ENCODE results near the gene WIPF1.
"Not testable (repeated sequence)": the region's sequence is repeated elsewhere in the genome, so short reads cannot be mapped to it uniquely, and the experiment has no call there.

WIPF1 gene

DNA sequence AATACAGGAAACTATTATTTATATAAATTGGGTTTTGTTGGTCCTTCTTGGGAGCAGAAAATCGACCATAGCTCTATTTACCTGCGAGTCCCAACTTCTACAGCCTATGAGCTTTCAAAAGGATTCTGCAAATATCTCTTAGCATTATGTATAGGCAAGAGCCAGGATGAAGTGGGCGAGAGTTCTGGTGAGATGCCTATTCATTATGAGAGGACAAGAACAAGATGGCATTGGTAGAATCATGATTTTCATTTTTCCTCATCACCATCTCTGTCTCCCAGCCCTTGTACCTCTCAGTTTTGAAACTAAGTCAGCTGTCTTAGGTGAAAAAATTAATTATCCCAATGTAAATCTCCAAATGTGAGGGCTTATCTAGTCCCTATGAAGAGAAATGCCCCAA is 25.0 kb downstream of the WIPF1 start:
- no peak for DNase-seq (ENCODE audit: low read depth in 2 of 2)

- no peak for DNase-seq (ENCODE audit: low read depth in 2 of 2)
These were observed 25.8 kb downstream of the WIPF1 start for GRCh38 chr2:174571669-174572323.

DNA sequence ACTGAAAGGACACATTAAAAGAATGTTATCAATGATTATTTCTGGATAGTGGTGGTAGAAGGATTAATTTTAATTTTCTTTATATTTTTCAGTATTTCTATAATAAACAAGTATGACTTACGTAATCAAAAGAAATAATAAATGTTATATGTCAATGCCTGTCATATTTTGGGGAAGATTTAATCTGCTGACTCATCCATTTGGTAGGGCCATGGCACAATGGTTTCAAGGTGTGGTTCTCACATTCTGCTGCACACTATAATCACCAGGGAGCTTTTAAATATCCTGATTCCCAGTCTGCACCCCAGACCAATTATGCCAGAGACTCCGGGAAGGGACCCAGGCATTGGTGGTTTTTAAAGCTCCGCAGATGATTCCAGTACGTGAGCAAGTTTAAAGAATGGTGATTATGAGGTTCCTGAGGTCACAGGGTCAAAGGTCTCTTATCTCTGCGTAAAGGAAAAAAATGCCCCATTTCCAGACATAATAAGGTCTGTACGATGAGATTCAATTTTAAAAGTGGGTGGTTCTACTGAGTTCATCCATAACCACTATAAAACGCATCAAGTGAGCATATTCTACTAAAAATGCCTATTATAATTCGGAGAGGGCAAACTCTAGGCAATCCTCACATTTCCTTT is 27.2 kb downstream of the WIPF1 start:
- DNase-seq (ENCODE audit: low read depth in 2 of 2): no peak

DNA sequence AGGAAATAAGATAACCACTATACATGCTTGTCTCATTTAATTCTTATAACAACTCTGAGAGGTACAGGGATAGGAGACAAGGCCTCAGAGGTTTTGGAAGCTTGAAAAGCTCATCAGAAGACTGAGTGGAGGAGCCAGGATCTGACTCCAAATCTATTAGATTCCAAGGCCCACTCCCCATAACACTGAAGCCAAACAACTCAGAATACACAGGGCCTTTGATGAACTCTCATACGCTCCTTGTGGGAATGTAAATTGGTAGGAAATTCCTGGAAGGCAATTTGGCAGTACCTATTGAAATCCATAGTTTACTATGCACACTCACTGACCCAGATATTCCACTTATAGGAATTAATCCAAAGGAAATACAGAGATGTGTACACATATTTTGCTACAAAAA is 27.9 kb downstream of the WIPF1 start:
- no peak for DNase-seq (ENCODE audit: low read depth in 2 of 2)

- DNase-seq (ENCODE audit: low read depth in 2 of 2): no peak
These were observed 29.2 kb downstream of the WIPF1 start for GRCh38 chr2:174568425-174568824.

- DNase-seq (ENCODE audit: low read depth in 2 of 2): no peak
These were observed 30.7 kb downstream of the WIPF1 start for GRCh38 chr2:174566871-174567270.

- no peak for DNase-seq (ENCODE audit: low read depth in 2 of 2)
These were observed 33.9 kb downstream of the WIPF1 start for GRCh38 chr2:174563530-174564282.

DNA sequence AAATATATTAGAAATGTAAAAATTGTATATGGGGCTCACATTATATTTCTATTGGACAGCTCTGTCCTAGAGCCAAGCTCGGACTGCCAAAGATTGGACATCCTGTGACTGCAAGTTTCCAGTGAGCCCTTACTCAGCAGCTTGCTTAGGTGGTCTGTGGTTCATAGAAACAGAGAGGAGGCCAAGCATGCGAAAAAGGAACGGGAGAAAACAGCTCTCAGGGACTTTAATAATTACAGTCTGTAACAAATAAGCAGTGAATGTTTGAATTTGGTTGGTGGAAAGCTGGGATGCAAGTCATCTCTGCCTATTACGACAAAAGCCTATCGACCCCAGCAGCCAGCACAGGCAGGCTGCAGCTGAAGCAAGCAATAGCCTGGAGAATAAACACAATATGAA is 35.6 kb downstream of the WIPF1 start:
- no peak for DNase-seq (ENCODE audit: low read depth in 2 of 2)

DNA sequence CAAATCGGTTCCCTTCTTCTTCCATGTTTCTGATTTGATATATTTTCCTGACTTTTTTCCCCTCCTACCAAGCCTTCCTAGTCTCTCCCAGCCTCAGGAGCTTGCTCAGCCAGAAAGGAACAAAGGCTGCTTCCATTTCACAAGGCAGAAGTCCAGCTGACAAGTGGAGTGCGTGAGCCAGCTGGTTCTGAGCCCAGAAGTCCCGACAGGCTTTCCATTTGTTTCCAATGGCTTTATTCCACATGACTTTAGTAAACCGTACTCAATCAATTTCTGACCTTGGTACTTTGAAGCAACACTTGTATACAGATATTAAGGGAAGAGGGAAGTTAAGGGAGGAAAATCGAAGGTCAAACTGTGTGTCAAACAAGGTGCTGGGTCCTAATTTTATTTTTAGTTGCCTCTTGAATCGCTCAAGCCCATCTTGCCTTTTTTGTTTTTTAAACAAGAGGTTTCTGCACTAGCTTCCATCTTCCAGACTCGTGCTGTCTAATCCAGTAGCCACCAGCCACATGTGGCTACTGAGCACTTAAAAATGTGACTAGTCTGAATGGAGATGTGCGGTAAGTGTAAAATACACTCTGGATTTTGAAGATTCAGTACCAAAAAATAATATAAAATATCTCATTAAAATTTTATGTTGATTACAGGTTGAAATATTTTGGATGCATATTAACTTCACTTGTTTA is 36.2 kb downstream of the WIPF1 start:
- no peak for DNase-seq (ENCODE audit: low read depth in 2 of 2)

DNA sequence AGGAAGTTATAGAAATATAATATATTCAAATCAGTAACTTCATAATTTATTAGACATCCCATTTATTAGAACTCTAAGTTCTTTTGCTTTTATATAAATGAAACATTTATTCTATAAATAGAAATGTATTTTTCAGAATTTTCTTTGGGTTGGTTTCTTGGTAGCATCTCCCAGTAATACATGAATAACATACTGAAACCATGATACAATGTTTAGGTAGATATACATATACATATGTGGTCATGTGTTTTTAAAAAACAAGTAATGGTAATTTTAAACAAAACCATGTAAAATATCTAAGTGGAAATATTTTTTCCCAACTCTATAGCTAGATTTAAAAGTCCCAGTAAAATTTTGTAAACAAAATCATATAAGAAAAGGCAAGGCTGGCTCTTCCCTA is 36.9 kb downstream of the WIPF1 start:
- DNase-seq (ENCODE audit: low read depth in 2 of 2): no peak

GRCh38 chr2:174555998-174556397 is 41.6 kb downstream of the WIPF1 start:
- no peak for DNase-seq (ENCODE audit: low read depth in 2 of 2)

DNA sequence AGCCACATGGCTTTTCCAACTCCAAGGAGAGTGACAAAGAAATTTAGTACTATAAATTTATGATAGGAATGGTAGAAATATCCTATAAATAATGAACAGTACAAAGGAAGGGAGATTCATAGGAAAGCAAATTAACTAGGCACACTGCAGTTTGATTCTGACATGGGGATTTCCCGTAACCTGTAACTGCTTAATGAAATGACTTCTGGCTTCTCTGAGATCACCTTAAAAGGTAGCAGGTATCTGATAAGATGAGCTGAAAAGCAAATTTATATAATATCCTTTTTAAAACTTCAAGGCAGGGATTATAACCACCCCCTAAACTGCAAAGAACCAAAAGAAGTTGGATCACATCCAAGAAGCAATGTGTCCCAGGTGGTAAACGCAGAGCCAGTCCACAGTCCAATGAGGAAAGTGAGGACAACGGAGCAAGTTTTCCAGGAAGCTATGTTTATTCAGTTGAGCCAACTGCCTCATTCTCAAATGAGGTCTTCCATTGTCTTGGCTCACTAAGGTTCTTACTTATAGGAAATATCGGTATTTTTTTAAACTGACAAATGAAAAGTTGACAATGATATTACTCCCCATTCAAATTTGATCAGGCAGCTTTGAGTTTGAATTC is 43.0 kb downstream of the WIPF1 start:
- DNase-seq (ENCODE audit: low read depth in 2 of 2): no peak

DNA sequence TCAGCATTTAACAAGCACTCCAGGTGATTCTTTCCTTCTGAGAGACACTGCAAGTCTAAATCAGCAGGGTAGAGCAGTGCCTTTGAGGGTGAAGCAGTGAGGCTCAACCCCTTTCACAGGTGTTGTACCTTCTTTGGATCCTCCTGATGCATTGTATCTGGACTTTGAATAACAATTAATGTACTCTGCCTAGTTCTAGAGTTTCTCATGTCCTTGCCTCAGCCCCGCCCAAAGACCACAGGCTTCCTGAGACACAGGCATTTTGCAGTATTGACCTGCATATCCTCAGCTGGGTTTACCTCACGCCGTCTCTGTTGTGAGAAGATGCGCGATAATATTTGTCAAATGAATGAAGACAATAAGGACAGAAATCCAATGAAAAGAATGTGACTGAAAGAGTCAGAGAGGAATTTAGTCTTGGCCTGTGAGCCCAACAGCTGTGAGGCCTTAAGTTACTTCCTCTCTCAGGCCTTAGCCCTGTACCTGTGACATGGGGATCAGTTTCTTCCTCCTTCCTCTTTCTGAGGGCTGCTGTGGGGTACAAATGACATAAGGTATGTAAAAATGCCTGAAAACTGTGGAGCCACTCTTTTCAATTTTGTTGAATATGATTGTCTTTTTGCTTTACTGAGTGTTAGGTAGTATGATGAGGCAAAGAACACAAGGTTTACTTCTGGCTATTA is 43.7 kb downstream of the WIPF1 start:
- no peak for DNase-seq (ENCODE audit: low read depth in 2 of 2)

GRCh38 chr2:174552880-174553279 is 44.7 kb downstream of the WIPF1 start:
- DNase-seq (ENCODE audit: low read depth in 2 of 2): no peak

DNA sequence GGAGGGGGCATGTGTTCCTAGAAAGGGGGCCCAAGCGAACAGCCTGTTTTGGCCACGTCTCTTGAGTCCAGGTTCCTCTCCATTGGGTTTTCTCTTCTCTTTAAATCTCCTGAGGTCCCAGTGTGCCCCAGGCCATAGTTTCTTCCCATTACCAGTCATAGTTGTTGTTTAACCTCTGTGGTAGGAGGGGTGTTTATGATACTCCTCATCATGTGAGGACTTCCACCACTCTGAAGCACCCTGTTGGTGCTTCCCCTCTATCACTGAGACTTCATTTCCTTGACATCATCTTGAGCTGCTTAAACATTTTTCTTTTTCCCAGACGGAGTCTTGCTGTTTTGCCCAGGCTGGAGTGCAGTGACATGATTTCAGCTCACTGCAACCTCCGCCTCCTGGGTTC is 45.9 kb downstream of the WIPF1 start:
- DNase-seq (ENCODE audit: low read depth in 2 of 2): no peak

DNA sequence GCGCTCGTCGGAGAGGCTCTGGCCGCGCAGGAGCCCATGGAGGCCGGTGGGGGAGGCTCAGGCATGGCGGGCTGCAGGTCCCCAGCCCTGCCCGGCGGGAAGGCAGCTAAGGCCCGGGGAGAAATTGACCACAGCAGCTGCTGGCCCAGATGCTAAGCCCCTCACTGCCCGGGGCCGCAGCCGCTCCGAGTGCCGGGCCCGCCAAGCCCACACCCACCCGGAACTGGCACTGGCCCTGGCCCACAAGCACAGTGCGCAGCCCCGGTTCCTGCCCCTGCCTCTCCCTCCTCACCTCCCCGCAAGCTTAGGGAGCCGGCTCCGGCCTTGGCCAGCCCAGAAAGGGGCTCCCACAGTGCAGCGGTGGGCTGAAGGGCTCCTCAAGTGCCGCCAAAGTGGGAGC is 49.0 kb downstream of the WIPF1 start:
- DNase-seq (ENCODE audit: low read depth in 2 of 2): not testable (repeated sequence)

DNA sequence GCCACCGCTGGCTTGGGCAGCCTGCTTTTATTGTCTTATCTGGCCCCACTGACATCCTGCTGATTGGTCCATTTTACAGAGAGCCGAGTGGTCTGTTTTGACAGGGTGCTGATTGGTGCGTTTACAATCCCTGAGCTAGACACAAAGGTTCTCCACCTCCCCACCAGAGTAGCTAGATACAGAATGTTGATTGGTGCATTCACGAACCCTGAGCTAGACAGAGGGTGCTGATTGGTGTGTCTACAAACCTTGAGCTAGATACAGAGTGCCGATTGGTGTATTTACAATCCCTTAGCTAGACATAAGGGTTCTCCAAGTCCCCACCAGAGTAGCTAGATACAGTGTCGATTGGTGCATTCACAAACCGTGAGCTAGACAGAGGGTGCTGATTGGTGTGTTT is 49.6 kb downstream of the WIPF1 start:
- DNase-seq (ENCODE audit: low read depth in 2 of 2): not testable (repeated sequence)

DNA sequence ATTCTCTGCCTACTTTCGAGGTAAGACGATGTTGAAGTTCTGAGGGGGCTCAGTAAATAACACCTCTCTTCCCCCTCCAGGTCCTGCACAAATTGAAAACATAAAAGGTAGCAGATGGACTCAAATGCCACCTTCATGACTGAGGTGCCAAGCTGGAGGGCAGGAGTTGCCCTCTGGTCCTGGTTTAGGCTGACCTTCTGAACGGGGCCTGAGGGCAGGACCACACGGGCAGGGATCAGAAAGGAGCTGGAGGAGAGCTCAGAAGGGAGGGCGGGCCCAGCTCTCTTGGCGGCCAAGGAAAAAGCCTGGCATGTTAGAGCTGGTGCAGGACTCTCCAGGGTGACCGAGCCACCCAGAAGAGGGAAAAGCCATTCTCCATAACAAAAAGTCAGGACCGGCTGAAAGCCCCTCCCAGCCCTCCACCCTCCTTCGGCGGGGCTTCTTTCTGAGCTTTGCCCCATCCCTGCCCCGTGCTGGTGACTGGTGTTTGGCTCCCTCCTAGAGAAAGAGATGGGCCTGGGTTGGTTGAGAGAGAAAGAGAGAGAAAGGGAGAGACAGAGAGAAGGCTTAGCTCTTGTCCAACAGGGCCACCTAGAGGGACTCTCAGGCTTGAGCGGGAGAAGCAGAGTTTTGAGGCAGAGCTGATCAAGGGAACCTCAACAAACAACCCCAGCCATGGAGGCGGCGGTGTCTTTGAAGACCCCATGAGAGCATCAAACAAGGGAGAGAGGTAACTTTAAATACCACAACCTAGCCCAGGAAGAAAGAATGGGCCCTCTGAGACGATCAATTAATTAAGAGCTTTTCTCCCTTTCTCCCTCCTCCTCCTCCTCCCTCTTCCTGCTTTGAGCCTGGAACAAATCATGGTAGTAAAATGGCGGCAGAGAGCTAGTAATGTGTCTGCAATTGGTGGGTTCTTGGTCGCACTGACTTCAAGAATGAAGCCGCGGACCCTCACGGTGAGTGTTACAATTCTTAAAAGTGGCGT is 50.8 kb downstream of the WIPF1 start:
- peak; percentile 19 to 20 for DNase-seq (ENCODE audit: low read depth in 2 of 2)

GRCh38 chr2:174545240-174545639 is 52.4 kb downstream of the WIPF1 start:
- DNase-seq (ENCODE audit: low read depth in 2 of 2): no peak

DNA sequence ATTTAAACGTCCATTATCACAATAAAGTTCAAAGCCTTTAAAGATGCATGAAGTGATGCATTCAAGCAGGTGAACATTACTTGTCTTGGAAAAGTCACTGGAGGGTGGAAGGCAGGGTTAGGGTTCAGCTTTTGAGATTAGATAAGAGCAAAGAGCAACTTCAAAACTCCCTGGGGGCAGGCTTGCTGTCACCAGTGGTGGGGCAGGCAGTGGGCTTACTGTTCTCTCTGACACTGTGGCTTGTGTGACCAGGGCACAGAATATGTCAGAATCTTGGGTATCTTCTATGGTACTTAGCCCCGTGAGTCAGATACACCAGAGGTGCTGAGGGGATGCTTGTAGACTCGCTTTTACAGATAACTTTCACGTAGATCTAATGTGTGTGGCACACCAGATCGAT is 52.8 kb downstream of the WIPF1 start:
- DNase-seq (ENCODE audit: low read depth in 2 of 2): no peak
